ENCODE results near the gene FOXA2. TPM values are rescaled to one million over a fixed set of nuclear protein-coding genes. Genes with fewer than 3 reads are reported as not detected.

Gene FOXA2
- total RNA-seq, 4 donors from 2014 or later: not detected

DNA sequence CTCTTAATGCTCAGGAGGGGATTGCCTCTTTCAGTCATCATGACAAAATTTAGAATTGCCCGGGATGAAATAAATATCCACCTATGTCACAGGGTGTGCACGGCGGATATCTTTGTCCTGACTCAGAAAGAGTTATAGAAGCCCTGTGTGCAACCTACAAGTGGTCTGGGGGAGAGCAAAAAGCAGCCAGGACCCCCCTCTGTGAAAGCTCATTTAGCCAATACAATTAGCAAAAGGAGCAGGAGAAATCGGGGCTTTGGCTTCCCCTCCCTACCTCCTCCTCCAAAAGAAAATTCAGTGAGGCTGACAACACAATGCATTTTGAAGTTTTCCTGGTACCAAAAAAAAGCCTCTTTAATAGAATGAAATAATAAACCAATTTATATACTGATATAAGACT lies 21.8 kb downstream of the FOXA2 start:
- Histone ChIP-seq H3K27ac (no peak overlapping the region), H3K36me3 (no peaks in the 10 kb centered on the region), H3K4me3 (no peak overlapping the region), H3K9me3 (no peaks in the 10 kb centered on the region), H3K27me3 (peaks cover 94% of the 10 kb centered on the region), H3K4me1 (no peaks in the 10 kb centered on the region)
- 0% methylated on average over 1 to 4 of the region's 4 CpGs for WGBS, 2 donors (ENCODE audit: low coverage in 1 of 2)
- TF ChIP-seq POLR2AphosphoS5 (IDR thresholded peaks at IDR 0.05) (no peak), POLR2A (IDR thresholded peaks at IDR 0.05) (no peak), EP300 (IDR thresholded peaks at IDR 0.05) (no peak)
- TF ChIP-seq, protein P1, sequence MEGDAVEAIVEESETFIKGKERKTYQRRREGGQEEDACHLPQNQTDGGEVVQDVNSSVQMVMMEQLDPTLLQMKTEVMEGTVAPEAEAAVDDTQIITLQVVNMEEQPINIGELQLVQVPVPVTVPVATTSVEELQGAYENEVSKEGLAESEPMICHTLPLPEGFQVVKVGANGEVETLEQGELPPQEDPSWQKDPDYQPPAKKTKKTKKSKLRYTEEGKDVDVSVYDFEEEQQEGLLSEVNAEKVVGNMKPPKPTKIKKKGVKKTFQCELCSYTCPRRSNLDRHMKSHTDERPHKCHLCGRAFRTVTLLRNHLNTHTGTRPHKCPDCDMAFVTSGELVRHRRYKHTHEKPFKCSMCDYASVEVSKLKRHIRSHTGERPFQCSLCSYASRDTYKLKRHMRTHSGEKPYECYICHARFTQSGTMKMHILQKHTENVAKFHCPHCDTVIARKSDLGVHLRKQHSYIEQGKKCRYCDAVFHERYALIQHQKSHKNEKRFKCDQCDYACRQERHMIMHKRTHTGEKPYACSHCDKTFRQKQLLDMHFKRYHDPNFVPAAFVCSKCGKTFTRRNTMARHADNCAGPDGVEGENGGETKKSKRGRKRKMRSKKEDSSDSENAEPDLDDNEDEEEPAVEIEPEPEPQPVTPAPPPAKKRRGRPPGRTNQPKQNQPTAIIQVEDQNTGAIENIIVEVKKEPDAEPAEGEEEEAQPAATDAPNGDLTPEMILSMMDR (IDR thresholded peaks at IDR 0.05): no peak
- ATAC-seq: no peak

DNA sequence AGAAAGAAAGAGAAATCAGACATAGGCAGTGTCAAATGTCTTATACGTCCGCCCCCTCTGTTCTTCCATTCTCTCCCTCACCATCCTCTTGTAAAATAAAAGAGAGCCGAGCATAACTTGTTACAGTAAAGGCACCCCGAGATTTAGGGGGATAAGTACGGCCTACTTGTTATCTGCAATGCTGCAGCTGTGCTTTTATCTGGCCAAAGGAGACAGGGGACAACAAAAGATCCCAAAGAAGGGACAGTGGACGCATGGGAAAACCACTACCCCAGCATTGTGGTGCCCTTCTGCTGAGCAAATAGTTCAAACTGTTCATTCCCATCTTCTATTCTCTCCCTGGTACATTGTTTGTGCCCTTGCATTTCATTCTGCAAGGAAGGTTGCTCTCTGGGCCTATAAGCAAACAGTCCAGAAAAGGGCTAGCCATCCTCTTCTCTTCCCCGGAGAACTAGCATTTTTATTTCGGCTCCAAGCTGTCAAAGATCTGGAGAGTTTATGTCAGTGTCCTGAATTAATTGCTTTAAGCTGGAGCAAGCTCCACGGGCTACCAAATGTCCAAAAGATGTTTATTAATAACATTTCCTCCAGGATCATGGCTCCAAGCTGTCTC lies 22.3 kb downstream of the FOXA2 start:
- Histone ChIP-seq H3K27ac (no peak overlapping the region), H3K9me3 (no peaks in the 10 kb centered on the region), H3K4me1 (no peaks in the 10 kb centered on the region), H3K27me3 (peaks cover 94% of the 10 kb centered on the region), H3K36me3 (no peaks in the 10 kb centered on the region), H3K4me3 (no peak overlapping the region)
- TF ChIP-seq EP300 (IDR thresholded peaks at IDR 0.05) (no peak), POLR2A (IDR thresholded peaks at IDR 0.05) (no peak), POLR2AphosphoS5 (IDR thresholded peaks at IDR 0.05) (no peak)
- TF ChIP-seq, protein P1 (IDR thresholded peaks at IDR 0.05): no peak
- 5 to 19% methylated on average over 4 to 9 of the region's 9 CpGs for WGBS, 2 donors (ENCODE audit: low coverage in 1 of 2)
- ATAC-seq: no peak

DNA sequence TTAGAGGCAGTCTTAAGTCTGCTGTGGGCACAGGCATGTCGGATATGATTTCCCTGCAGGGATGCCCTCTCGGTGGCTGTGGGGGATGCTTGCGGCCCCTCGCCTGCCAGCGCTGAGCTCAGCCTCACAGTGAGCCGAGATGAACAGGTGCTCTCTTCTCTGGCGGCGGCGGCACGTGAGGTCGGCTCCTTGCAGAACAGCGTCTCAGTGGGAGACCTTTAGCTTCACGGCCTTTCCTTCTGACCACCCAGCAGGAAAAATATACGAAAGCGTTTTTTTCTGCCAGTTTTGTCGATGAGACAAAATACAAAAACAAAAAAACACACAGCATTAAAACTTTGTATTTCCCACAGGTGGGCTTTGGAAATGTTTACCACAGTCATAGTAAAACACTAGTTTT lies 23.6 kb downstream of the FOXA2 start:
- no peak for ATAC-seq
- no peak overlapping the region for H3K27ac ChIP-seq
- no peaks in the 10 kb centered on the region for H3K4me1 ChIP-seq
- H3K9me3 ChIP-seq: no peaks in the 10 kb centered on the region
- TF ChIP-seq POLR2AphosphoS5 (IDR thresholded peaks at IDR 0.05): no peak
- H3K36me3 ChIP-seq: no peaks in the 10 kb centered on the region
- WGBS, 2 donors (ENCODE audit: low coverage in 1 of 2): 0 to 2% methylated on average over 3 to 5 of the region's 16 CpGs
- peaks cover 91% of the 10 kb centered on the region for H3K27me3 ChIP-seq
- no peak overlapping the region for H3K4me3 ChIP-seq

DNA sequence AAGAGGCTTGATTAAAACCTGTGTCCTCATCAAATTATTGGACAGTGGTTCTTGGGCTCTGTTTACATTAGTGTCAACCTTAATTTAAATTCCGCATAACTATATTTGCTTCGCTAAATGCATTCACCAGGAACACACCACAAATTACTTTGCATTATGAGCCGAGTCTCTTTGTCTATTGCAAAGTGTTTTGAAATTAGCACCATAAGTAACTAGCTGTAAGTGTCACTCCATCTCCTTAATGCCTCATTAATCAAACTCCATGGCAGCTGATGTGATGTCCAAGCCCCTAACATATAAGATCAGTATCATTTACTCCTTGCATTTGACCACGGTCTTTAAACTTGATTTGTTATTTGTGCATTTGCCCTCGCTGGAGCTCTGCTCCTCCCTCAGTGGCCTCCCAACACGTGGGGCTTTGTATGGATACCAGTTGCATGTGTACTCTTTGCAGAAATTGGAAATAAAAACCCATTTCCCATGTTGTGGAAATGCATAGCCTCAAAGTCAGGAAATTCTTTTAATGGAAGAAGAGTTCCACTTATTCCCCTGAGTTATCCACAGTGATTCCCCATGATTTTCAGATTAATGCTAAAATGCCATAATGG lies 24.6 kb downstream of the FOXA2 start:
- Histone ChIP-seq H3K27ac (no peak overlapping the region), H3K27me3 (peaks cover 83% of the 10 kb centered on the region), H3K4me3 (no peak overlapping the region), H3K9me3 (no peaks in the 10 kb centered on the region), H3K4me1 (no peaks in the 10 kb centered on the region), H3K36me3 (no peaks in the 10 kb centered on the region)
- 5 to 9% methylated on average over 6 of the region's 6 CpGs for WGBS, 2 donors (ENCODE audit: low coverage in 1 of 2)
- no peak for ATAC-seq
- no peak for TF ChIP-seq POLR2A (IDR thresholded peaks at IDR 0.05)
- TF ChIP-seq POLR2AphosphoS5 (IDR thresholded peaks at IDR 0.05): no peak
- no peak for TF ChIP-seq EP300 (IDR thresholded peaks at IDR 0.05)
- TF ChIP-seq, protein P1 (IDR thresholded peaks at IDR 0.05): no peak

DNA sequence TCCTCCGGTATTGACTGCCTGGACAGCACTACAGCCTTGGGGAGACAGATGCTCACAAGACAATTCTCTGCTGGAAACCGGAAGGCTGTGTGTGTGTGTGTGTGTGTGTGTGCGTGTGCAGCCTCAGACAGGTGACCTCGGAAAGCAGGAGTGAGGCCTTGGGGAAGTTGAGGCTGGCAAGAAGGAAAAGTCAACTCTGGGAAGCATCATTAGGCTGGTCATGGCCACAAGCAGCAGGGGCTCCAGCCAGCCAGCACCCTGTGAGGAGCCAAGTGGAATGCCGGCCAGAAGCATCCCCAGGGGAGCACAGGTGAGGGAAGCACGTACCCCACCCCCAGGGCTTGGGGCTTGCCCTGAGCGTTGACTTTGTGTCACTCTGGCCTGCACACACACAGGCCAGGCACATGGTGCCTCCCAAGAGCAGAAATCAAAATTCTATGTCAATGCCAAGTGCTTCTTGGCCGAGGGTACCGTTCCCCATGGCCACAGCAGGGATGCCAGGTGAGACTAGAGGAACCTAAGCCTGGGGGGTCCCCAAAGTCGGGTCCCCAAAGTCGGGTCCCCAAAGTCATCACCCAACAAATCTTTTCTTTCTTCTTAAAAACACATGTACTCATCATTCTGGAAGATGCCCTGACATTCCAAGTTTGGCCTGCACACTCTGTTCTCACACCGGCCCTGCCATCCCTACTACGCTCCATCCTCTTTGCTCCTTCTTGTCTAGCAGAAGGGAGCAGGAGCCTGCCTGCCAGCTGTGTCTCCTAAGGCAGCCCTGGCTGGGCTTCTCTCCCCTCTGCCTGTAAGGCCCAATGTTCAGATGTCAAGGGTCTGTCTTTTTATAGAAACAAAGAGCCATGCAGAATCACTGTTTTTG lies 26.7 kb downstream of the FOXA2 start:
- H3K36me3 ChIP-seq: no peaks in the 10 kb centered on the region
- no peaks in the 10 kb centered on the region for H3K9me3 ChIP-seq
- H3K4me3 ChIP-seq: no peak overlapping the region
- 59 to 93% methylated on average over 4 to 6 of the region's 13 CpGs for WGBS, 2 donors (ENCODE audit: low coverage in 1 of 2)
- ATAC-seq: no peak
- no peaks in the 10 kb centered on the region for H3K4me1 ChIP-seq
- TF ChIP-seq POLR2A (IDR thresholded peaks at IDR 0.05) (no peak), EP300 (IDR thresholded peaks at IDR 0.05) (no peak)
- TF ChIP-seq, protein P1 (IDR thresholded peaks at IDR 0.05): no peak
- peaks cover 69% of the 10 kb centered on the region for H3K27me3 ChIP-seq
- H3K27ac ChIP-seq: no peak overlapping the region

Measured in gastroesophageal sphincter (tissue), 4 donors.